GM04504 (cell line): ENCODE measurements around the gene KRTAP1-4.
"Not testable (repeated sequence)": the region's sequence is repeated elsewhere in the genome, so short reads cannot be mapped to it uniquely, and the experiment has no call there.

Experiments used
- DNase-seq: peaks from one replicate; pipeline ENCODE4 v3.0.0-alpha.2; 2012; ENCODE audit warnings: low read depth

KRTAP1-4 gene

DNA sequence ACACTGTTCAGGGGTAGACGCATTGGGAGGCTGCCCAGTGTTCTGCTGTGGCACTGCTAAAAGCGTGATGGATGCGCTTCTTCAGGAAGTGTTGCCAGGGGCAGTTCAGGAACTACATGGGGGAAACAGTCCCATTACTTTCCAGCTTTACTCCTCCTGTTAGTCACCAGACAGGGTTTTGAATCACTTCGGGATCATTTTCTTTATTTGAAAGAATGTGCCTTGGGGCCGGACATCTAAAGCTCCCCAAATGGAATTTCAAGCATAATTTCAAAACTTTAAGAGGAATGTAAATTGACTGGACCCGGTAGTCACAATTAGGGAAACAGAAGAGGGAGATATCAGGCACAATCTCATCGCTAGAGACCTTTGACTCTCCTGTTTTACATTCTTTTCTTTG, 18.4 kb upstream of the KRTAP1-4 start:
- no peak for DNase-seq

DNA sequence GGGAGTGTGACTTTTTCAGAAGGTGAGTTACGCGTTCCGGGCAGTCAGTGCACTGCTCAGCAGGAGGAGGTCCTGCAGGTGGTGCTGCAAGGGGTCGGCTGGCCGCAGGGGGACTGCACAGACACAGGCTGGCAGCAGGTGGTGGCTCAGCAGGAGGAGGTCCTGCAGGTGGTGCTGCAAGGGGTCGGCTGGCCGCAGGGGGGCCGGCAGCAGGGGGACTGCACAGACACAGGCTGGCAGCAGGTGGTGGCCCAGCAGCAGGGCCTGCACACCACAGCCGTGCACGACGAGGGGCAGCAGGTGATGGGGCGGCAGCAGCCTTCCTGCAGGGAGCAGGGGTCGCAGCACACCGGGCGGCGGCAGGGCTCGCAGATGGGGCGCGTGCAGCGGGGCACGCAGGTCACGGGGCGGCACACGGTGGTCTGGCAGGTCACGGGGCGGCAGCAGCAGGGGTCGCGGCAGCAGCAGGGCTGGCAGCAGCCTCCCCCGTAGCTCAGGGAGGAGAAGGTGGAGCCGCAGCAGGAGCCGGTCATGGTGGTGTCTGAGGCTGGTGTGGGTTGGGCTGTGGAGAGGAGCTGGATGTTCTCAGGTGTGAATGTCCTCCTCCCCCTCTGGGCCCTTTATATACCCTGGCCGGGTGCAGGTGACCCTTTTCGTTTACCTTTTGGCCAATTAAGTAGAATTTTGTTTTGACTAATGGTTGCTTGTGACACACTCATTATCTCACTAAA, 16.9 kb upstream of the KRTAP1-4 start, which contains the start of gene KRTAP2-1:
Gene KRTAP2-1 (minus strand): TSS at position 582 of the 731 bp plus-strand sequence. CDS start 49 bp downstream, at position 533.
- not testable (repeated sequence) for DNase-seq

DNA sequence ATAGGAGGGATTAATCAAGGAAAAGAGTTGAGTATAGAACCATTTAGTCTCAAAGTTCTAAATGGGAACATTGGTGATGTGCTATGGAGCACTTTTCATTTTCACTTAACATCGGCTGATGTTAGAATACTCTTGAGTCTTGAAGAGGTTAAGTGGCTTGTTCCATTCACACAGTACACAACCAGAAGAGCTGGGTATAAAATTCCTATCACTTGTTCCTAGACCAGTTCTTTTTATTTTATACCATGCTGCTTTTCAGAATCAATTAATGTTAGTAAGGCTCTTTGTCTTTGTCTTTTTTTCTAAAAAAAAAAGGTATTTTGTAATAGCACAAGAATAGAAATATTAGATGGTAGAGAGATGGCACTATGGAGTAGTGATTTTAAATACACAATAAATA, 13.0 kb upstream of the KRTAP1-4 start:
- no peak for DNase-seq

- not testable (repeated sequence) for DNase-seq
Measured at GRCh38 chr17:41040783-41041571, 11.0 kb upstream of the KRTAP1-4 start, which contains the start of gene KRTAP1-1. Gene KRTAP1-1, minus strand, starts transcription at chr17:41041450. Its CDS starts 53 bp downstream, at chr17:41041397.

- no peak for DNase-seq
Measured at GRCh38 chr17:41037853-41038350, 7.9 kb upstream of the KRTAP1-4 start.

- not testable (repeated sequence) for DNase-seq
Measured at GRCh38 chr17:41034346-41034935, 4.4 kb upstream of the KRTAP1-4 start, which contains the start of gene KRTAP1-3. Gene KRTAP1-3, minus strand, starts transcription at chr17:41034874. Its CDS starts 53 bp downstream, at chr17:41034821.

DNA sequence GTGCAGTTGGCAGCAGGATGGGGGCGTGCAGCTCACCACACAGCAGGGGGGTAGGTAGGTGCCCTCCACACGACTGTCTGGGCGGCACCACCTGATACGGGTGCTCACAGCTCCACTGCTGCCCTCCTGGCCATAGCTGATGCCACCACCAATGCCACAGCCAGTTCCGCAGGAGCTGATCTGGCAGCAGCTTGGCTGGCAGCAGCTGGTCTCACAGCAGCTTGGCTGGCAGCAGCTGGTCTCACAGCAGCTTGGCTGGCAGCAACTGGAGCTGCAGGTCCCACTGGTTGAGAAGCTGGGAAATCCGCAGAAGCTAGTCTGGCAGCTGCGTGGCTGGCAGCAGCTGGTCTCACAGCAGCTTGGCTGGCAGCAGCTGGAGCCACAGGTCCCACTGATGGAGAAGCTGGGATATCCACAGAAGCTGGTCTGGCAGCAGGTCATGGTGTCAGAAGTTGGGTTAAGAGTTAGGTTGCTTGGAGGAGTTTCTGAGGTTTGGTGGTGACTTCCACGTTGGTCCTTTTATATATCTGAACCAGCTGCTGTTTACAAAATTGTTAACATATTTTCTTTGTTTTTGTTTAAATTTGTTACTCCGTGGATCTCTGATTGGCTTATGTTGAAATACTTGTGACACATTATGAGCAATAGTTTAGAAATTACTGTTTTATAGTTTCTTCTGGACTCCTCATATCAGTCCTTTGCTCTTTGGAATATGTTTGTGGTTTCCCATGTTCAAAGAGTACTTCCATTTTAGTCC, 3.1 kb downstream of the KRTAP1-4 start, which contains the start of gene KRTAP1-5:
Gene KRTAP1-5 (minus strand): TSS at position 494 of the 757 bp plus-strand sequence. CDS start 53 bp downstream, at position 441.
- peak; percentile 80 for DNase-seq

DNA sequence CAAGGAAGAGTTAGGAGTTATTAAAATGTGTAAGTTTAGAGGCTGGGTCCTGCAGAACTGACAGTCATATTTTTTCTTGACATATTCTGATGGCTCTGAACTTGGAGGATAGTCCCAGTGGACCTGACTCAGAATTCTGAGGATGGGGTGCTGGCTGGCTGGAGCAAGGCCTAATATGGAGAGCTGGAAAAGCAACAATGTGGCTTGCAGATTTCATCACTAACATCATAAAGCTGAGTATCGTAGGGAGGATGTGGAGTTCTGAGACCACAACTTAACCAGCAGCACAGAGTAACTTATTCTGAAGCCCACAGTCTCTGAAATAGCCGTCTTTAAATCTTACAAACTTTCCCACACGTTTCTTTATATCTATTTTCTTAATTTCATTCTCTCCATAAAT, 5.3 kb downstream of the KRTAP1-4 start:
- DNase-seq: peak; percentile 24

GRCh38 chr17:41020336-41020735, 9.7 kb downstream of the KRTAP1-4 start:
- DNase-seq: no peak

DNA sequence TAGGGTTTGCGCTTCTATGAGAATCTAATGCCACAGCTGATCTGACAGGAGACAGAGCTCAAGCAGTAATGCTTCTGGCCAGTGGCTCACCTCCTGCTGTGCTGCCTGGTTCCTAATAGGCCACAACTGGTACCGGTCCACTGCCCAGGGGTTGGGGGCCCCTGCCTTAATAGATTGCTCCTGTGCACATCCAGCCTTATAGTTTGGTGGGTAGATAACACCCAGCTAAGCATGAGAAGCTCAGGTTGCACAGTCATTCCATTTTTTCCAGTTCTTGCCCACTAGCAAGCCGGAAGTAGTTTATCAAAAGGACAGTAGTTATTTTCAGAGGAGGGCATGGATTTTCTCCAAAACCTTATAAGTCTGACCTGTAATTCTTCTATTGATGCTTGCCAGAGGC, 10.6 kb downstream of the KRTAP1-4 start:
- DNase-seq: no peak

DNA sequence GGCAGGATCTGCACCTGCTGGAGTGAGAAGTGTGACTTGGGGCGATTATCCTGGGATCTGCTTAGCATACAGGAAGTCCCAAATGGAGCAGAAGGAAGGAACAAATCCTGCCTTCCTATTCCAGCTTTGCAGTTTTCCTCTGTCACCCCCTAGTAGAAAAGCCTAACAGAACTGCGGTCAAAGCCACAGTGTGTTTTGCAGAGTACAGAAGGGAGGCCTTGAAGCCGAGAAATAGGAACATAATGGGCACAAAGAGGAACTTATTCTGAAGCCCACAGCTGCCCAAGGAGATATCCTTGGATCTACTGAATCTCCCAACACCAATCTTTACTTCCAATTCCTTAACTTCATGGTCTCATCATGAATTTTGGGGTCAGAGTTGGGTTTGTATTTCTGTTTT, 11.5 kb downstream of the KRTAP1-4 start:
- no peak for DNase-seq

- DNase-seq: no peak
Measured at GRCh38 chr17:41016578-41017215, 13.3 kb downstream of the KRTAP1-4 start.

DNA sequence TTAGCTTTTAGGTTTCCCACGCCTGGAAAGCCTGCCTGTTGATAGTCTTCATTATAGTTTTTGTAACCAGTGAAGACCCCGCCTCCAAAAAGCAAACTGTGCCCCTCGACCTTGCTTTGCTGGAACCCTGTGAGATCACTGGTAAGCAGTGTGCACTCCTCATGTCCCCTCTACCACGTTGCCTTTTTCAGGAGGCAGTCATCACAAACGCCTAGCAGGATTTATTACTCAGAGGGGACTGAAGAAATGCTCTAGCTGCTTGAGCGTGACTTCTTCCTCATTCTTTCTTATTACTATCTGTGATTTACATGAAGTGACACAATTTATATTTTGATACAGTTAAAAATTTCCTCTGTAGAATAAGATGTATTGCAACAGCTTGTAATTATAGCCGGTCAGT, 14.5 kb downstream of the KRTAP1-4 start:
- no peak for DNase-seq

DNA sequence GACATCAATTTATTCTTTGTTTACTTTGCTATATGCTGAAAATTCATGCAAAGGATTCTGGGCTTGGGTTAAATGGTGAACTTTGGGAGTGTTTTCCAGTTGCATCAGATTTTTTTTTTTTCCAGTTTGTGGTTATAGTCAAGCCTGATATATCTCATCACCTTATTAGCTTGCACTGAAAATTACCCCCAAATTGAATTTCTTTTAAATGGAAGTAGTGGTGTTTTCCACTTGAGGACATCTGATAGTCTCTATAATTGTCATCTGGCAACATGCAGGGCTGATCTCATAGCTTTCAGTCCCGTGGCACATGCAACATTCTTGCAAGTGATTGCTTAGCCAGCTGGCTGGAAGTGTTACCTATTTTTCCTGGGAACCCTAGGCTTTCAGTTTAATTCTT, 16.4 kb downstream of the KRTAP1-4 start:
- peak; percentile 69 for DNase-seq

GRCh38 chr17:41013181-41013580, 16.8 kb downstream of the KRTAP1-4 start:
- peak; percentile 72 for DNase-seq

- no peak for DNase-seq
Measured at GRCh38 chr17:41012326-41013120, 17.5 kb downstream of the KRTAP1-4 start.

GRCh38 chr17:41010441-41010840, 19.6 kb downstream of the KRTAP1-4 start:
- no peak for DNase-seq

DNA sequence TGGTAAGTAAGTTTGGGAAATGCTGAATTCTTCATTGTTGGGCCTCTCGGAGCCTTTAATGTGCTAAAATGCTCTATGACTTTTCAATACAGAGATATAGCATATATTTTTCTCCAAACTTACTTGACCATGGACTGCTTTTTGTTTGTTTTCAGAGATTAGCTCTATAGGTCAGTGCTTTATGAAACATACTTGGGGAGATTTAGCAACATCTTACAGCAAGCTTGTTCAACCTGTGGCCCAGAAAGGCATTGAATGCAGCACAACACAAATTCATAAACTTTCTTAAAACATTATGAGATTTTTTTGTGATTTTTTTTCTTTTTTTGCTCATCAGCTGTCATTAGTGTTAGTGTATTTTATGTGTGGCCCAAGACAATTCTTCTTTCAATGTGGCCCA, 20.1 kb downstream of the KRTAP1-4 start:
- DNase-seq: no peak

GRCh38 chr17:41009301-41009760, 20.7 kb downstream of the KRTAP1-4 start:
- no peak for DNase-seq

GRCh38 chr17:41008811-41009210, 21.2 kb downstream of the KRTAP1-4 start, which contains the start of gene KRTAP3-1:
Gene KRTAP3-1, minus strand, starts transcription at chr17:41009128. Its CDS starts 54 bp downstream, at chr17:41009074.
- no peak for DNase-seq
